ENCODE data around the gene ZC3H10. TPM values are rescaled to one million over a fixed set of nuclear protein-coding genes. Genes with fewer than 3 reads are reported as not detected.

Gene ZC3H10
- total and polyA plus RNA-seq, 2 donors (not counting 3 experiments of a cell fraction or from before 2014, with no cell fraction given), result 2.6 to 10.1 TPM

DNA sequence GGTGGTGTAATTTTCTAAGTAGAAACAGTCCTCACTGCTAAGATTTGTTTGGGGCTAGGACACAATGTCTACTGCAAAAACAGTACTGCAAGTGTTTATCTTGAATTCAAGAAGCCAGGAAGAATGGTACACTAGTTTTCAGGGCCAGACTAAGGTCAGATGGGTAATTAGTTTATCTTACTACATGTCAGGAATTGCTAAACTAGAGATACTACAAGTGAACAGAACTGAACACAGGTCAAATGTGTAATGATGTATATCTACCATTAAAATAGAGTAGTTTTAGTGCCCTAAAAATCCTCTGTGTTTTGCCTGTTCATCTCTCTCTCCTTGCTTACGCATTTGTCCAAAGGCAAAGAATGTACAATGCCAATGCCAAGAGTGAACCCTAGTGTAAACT is 4.0 kb upstream of the ZC3H10 start:
- no peak for DNase-seq (ENCODE audit: low read depth, low spot score)
- peaks cover 11% of the 10 kb centered on the region for H3K4me1 ChIP-seq (ENCODE audit: control insufficient read depth, extremely low read depth, insufficient read depth, low read length)
- dilution Hi-C loops (cut with MboI; ENCODE audit: extremely low pct_ligation_motif_present, low sequenced_read_pairs) (no loop called here), intact Hi-C loops (cut with micrococcal nuclease) (no loop called here)
- H3K9ac ChIP-seq (replicated peaks; ENCODE audit: extremely low read depth, insufficient read depth, low read length), result no peak overlapping the region
- no peaks in the 10 kb centered on the region for H4K20me1 ChIP-seq (replicated peaks; ENCODE audit: control insufficient read depth, extremely low read depth, insufficient read depth, low read length)
- no peak overlapping the region for H3K4me3 ChIP-seq (replicated peaks in 1 of 3; ENCODE audit: insufficient read depth in 1 of 3, low read depth in 1 of 3, low read length in 3 of 3)
- no peak for TF ChIP-seq GATA2 (IDR thresholded peaks at IDR 0.05; ENCODE audit: insufficient read depth, insufficient read length, low read depth, low read length)
- TF ChIP-seq, protein P1, sequence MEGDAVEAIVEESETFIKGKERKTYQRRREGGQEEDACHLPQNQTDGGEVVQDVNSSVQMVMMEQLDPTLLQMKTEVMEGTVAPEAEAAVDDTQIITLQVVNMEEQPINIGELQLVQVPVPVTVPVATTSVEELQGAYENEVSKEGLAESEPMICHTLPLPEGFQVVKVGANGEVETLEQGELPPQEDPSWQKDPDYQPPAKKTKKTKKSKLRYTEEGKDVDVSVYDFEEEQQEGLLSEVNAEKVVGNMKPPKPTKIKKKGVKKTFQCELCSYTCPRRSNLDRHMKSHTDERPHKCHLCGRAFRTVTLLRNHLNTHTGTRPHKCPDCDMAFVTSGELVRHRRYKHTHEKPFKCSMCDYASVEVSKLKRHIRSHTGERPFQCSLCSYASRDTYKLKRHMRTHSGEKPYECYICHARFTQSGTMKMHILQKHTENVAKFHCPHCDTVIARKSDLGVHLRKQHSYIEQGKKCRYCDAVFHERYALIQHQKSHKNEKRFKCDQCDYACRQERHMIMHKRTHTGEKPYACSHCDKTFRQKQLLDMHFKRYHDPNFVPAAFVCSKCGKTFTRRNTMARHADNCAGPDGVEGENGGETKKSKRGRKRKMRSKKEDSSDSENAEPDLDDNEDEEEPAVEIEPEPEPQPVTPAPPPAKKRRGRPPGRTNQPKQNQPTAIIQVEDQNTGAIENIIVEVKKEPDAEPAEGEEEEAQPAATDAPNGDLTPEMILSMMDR (IDR thresholded peaks at IDR 0.05; ENCODE audit: extremely low read depth in 1 of 2, insufficient read depth in 1 of 2, low read depth in 1 of 2, low read length in 2 of 2), result no peak
- no peak for TF ChIP-seq JUN (IDR thresholded peaks at IDR 0.05; ENCODE audit: borderline replicate concordance, insufficient read depth, insufficient read length, low read depth)
- TF ChIP-seq EZH2 (IDR thresholded peaks at IDR 0.05; ENCODE audit: borderline replicate concordance, low read depth, low read length, severe bottlenecking), result no peak
- TF ChIP-seq POLR2AphosphoS5 (IDR thresholded peaks at IDR 0.05; ENCODE audit: insufficient read depth, low read depth, low read length), result no peak
- TF ChIP-seq MYC (IDR thresholded peaks at IDR 0.05; ENCODE audit: low read depth, low read length), result no peak
- TF ChIP-seq POLR2A (IDR thresholded peaks at IDR 0.05; ENCODE audit: low read depth, low read length), result no peak
- TF ChIP-seq, protein P2, sequence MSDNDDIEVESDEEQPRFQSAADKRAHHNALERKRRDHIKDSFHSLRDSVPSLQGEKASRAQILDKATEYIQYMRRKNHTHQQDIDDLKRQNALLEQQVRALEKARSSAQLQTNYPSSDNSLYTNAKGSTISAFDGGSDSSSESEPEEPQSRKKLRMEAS (IDR thresholded peaks at IDR 0.05; ENCODE audit: insufficient read depth, insufficient read length), result no peak
- no peak for TF ChIP-seq FOS (IDR thresholded peaks at IDR 0.05; ENCODE audit: borderline replicate concordance, insufficient read depth, low read length)
- H2AFZ ChIP-seq (ENCODE audit: low read depth, low read length), result no peak overlapping the region
- ChIA-PET POLR2A (no interaction called here), CTCF (interaction anchor here (1.1 to 1.2 kb wide), 2 partner anchors 10 to 35 kb away, joined by 3 read pairs; partner anchors contain the start of gene PA2G4)
- H3K27ac ChIP-seq (ENCODE audit: insufficient read depth, low read depth, low read length), result no peak overlapping the region
- FAIRE-seq, result no peak
- H3K27me3 ChIP-seq (ENCODE audit: control insufficient read depth in 2 of 2, insufficient read depth in 2 of 2, low read length in 2 of 2), result no peaks in the 10 kb centered on the region
- peaks cover 17 to 19% of the 10 kb centered on the region in 2 experiments for H3K36me3 ChIP-seq (ENCODE audit: control insufficient read depth in 2 of 2, extremely low read depth in 1 of 2, insufficient read depth in 2 of 2, low read length in 2 of 2)
- H3K9me3 ChIP-seq (replicated peaks; ENCODE audit: control insufficient read depth, insufficient read depth, low read length), result no peaks in the 10 kb centered on the region
- no TSS peak for BruUV-seq (replicated peaks)
- no peaks in the 10 kb centered on the region for H3K9me1 ChIP-seq (replicated peaks; ENCODE audit: control insufficient read depth, extremely low read depth, insufficient read depth, low read length)
- H3K4me2 ChIP-seq (ENCODE audit: insufficient read depth, low read length), result no peak overlapping the region
- peaks cover 15% of the 10 kb centered on the region for H3K79me2 ChIP-seq (ENCODE audit: control insufficient read depth, insufficient read depth, low read length)

Data from endothelial cell of umbilical vein (primary cell).